GM12864 (cell line): Measurements from ENCODE around the gene DCC.

Experiments used
- DNase-seq: peaks from one replicate; pipeline ENCODE4 v3.0.0-alpha.2; 2011; ENCODE audit warnings: low read depth
- H3K4me3 ChIP-seq: 2 replicates; pipeline ENCODE4 v1.5.1; 2011; ENCODE audit warnings: mild to moderate bottlenecking, low read depth, low read length, control low read depth
- TF ChIP-seq, protein P1 (sequence below): IDR thresholded peaks from 2 replicates; pipeline ENCODE4 v1.5.1; 2011; ENCODE audit warnings: low read depth, mild to moderate bottlenecking, moderate library complexity, low read length, control low read depth, inconsistent platforms; ENCODE audit errors: missing control alignments

The DCC gene

DNA sequence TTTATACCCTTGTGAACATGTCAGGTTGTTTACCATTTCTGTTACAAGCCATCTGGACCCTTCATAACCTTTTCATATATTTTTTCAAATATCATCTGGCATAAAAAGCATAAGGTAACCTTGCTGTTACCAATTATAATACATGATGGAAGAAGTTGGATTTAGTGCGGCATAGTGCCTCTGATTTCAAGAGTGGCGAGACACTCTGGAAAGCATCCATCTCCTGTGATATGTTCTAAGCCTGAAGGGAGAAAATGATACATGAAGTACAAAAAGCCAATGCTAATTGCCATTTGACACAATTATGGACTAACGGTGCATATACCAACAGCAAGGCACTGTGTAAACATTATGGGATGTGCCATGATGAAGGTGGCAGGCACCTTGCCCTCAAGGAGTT is 75.1 kb downstream of the DCC start:
- TF ChIP-seq, protein P1, sequence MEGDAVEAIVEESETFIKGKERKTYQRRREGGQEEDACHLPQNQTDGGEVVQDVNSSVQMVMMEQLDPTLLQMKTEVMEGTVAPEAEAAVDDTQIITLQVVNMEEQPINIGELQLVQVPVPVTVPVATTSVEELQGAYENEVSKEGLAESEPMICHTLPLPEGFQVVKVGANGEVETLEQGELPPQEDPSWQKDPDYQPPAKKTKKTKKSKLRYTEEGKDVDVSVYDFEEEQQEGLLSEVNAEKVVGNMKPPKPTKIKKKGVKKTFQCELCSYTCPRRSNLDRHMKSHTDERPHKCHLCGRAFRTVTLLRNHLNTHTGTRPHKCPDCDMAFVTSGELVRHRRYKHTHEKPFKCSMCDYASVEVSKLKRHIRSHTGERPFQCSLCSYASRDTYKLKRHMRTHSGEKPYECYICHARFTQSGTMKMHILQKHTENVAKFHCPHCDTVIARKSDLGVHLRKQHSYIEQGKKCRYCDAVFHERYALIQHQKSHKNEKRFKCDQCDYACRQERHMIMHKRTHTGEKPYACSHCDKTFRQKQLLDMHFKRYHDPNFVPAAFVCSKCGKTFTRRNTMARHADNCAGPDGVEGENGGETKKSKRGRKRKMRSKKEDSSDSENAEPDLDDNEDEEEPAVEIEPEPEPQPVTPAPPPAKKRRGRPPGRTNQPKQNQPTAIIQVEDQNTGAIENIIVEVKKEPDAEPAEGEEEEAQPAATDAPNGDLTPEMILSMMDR, result no peak
- no peak for DNase-seq
- H3K4me3 ChIP-seq, result no peak overlapping the region

DNA sequence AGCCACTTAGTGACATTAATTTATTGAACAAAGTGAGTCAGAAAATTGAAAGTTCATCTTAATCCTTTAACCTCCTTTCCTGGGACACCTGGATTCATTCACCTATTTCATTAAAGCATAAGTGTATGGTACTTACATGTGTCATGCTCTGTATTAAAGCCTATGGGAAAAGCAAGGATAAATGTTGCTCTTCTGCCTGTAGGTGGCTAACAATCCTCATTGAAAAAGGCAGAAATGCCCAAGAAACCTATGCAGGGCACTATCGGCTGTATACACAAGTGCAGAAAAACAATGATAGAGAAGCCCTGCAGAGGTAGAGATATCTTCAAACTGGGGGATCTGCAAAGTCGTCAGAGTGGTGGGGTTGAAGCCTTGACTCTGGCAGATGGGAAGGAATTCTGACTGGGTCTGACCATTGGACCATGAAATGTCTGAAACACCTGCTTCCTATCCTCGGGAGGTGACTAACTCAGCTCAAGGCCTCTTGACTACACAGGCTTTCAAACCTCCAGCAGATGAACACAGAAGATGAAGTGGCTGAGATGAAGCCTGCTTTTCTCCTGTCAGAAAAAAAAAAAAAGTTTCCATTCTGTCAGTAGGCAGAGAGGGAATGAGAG is 83.1 kb downstream of the DCC start:
- H3K4me3 ChIP-seq, result no peak overlapping the region
- no peak for DNase-seq
- TF ChIP-seq, protein P1, result no peak

GRCh38 chr18:52426041-52426440 is 86.0 kb downstream of the DCC start:
- H3K4me3 ChIP-seq, result no peak overlapping the region
- TF ChIP-seq, protein P1, result no peak
- DNase-seq, result no peak

DNA sequence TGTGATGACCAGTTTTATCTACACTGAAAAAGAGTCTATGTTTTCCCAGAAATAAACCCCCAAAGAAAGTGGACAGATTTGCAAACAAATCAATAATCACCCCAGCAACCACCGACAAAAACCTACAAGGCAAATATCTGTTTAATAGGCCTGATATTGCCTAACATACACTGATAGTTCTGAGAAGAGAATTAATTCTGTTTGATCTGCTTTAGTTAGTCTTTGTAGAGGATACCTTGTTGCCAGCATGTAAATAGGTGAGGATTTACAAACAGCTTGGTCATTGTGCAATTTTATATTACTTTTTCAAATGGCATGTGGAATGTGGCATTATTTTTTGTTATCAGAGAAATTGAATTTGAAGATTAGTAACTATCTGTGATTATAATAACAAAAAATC is 86.5 kb downstream of the DCC start:
- no peak for DNase-seq
- no peak overlapping the region for H3K4me3 ChIP-seq
- TF ChIP-seq, protein P1, result no peak

GRCh38 chr18:52427521-52428175 is 87.7 kb downstream of the DCC start:
- TF ChIP-seq, protein P1, result no peak

DNA sequence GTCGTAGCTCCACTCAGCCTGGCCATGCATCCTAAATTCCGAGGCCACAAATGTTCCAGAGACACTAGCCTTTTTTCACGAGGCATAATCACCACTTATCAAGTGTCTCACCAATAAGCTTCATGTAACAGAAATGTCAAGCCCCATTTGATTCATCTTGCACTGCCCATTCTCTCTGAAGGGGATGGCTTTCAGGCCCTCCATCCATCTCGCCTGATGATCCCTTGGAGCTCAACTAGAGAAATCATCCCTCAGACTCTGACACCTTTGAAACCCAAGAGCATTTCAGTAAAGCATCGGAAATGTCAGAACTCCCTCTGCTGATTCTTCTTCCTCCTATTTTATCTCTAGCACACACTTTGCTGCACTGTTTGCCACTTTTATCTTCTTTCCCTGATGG is 91.7 kb downstream of the DCC start:
- DNase-seq, result no peak
- H3K4me3 ChIP-seq, result no peak overlapping the region
- TF ChIP-seq, protein P1, result no peak

More at GRCh38 chr18:52427521-52428175, 87.7 kb downstream of the DCC start:
- no peak for DNase-seq
- no peak overlapping the region for H3K4me3 ChIP-seq

DNA sequence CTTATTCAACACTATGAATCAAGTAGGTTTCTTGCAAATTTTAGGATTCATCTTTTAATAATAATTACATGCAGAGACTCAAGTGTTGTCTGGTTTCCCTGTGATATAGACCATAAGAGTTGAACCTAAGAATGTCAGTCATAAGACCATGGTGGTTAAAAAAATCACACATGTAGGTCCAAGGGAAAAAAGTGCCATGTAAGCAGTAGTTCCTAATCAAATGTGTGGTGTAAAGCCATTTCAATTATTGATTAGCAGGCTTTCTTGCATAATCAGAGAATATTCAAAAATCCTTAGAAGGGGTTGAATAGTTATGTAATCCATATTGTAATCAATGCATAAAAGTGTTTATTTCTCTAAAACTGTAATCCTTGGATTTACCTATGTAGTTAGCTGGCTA is 93.8 kb downstream of the DCC start:
- TF ChIP-seq, protein P1, result no peak

More for the DNA sequence above, 93.8 kb downstream of the DCC start:
- DNase-seq, result no peak
- no peak overlapping the region for H3K4me3 ChIP-seq
